Brain microvascular endothelial cell (primary cell): ENCODE measurements around the gene ENDOD1.
"Not testable (repeated sequence)": the region's sequence is repeated elsewhere in the genome, so short reads cannot be mapped to it uniquely, and the experiment has no call there.

ENCODE experiments used
- DNase-seq: peaks from one replicate; pipeline ENCODE4 v3.0.0-alpha.2; 2020
- H3K27ac ChIP-seq: fragments of 250-450 bp; sonication (Bioruptor Pico); 2 replicates; pipeline ENCODE4 v1.5.1; 2020; ENCODE audit warnings: mild to moderate bottlenecking, moderate library complexity
- H3K27me3 ChIP-seq: fragments of 250-450 bp; sonication (Bioruptor Pico); replicated peaks from 2 replicates; pipeline ENCODE4 v1.5.1; 2020; ENCODE audit warnings: mild to moderate bottlenecking
- H3K36me3 ChIP-seq: fragments of 250-450 bp; sonication (Bioruptor Pico); replicated peaks from 2 replicates; pipeline ENCODE4 v1.5.1; 2020; ENCODE audit warnings: mild to moderate bottlenecking
- H3K4me3 ChIP-seq: 2 replicates; pipeline ENCODE4 v1.5.1; 2011; ENCODE audit warnings: low read depth, mild to moderate bottlenecking, control low read depth, low read length, moderate library complexity
- CTCF ChIP-seq: IDR thresholded peaks from 2 replicates; pipeline ENCODE4 v1.5.1; 2011; ENCODE audit warnings: low read depth, mild to moderate bottlenecking, moderate library complexity, low read length, control low read depth, inconsistent platforms; ENCODE audit errors: missing control alignments
- in situ Hi-C: cut with HindIII; loops from 2 replicates; pipeline ENCODE4 v1.10.0; 2017; ENCODE audit warnings: low sequenced_read_pairs, low pct_ligation_motif_present

ENDOD1 gene

GRCh38 chr11:95123556-95123955 is 33.9 kb downstream of the ENDOD1 start:
- no peak overlapping the region for H3K4me3 ChIP-seq
- no peaks in the 10 kb centered on the region for H3K27me3 ChIP-seq
- H3K27ac ChIP-seq: no peak overlapping the region
- no peak for DNase-seq
- in situ Hi-C loops: no loop called here
- peaks cover 6% of the 10 kb centered on the region for H3K36me3 ChIP-seq
- TF ChIP-seq CTCF: no peak

GRCh38 chr11:95128602-95129001 is 39.0 kb downstream of the ENDOD1 start:
- Histone ChIP-seq H3K27me3 (no peaks in the 10 kb centered on the region), H3K27ac (no peak overlapping the region), H3K36me3 (peaks cover 28% of the 10 kb centered on the region), H3K4me3 (no peak overlapping the region)
- DNase-seq: no peak
- TF ChIP-seq CTCF: no peak
- in situ Hi-C loops: no loop called here

GRCh38 chr11:95132956-95133355 is 43.3 kb downstream of the ENDOD1 start:
- H3K36me3 ChIP-seq: peaks cover 31% of the 10 kb centered on the region
- in situ Hi-C loops: no loop called here
- no peak for TF ChIP-seq CTCF
- H3K4me3 ChIP-seq: no peak overlapping the region
- H3K27me3 ChIP-seq: no peaks in the 10 kb centered on the region
- no peak overlapping the region for H3K27ac ChIP-seq
- no peak for DNase-seq

- H3K36me3 ChIP-seq: peaks cover 16% of the 10 kb centered on the region
- peak overlapping the region; percentile 33 for H3K27ac ChIP-seq
- TF ChIP-seq CTCF: no peak
- peak; percentile 63 for DNase-seq
- H3K27me3 ChIP-seq: no peaks in the 10 kb centered on the region
- in situ Hi-C loops: no loop called here
- no peak overlapping the region for H3K4me3 ChIP-seq
Measured at GRCh38 chr11:95134491-95134890, 44.8 kb downstream of the ENDOD1 start.

GRCh38 chr11:95135155-95135554 is 45.5 kb downstream of the ENDOD1 start:
- H3K36me3 ChIP-seq: peaks cover 14% of the 10 kb centered on the region
- in situ Hi-C loops: no loop called here
- no peak overlapping the region for H3K4me3 ChIP-seq
- DNase-seq: no peak
- H3K27me3 ChIP-seq: no peaks in the 10 kb centered on the region
- TF ChIP-seq CTCF: no peak
- H3K27ac ChIP-seq: no peak overlapping the region

- peaks cover 14% of the 10 kb centered on the region for H3K36me3 ChIP-seq
- H3K27me3 ChIP-seq: no peaks in the 10 kb centered on the region
- DNase-seq: no peak
- H3K4me3 ChIP-seq: no peak overlapping the region
- TF ChIP-seq CTCF: no peak
- H3K27ac ChIP-seq: no peak overlapping the region
- in situ Hi-C loops: no loop called here
Measured at GRCh38 chr11:95135880-95136279, 46.2 kb downstream of the ENDOD1 start.

GRCh38 chr11:95136747-95137146 is 47.1 kb downstream of the ENDOD1 start:
- H3K27me3 ChIP-seq, DNase-seq, H3K4me3 ChIP-seq, H3K27ac ChIP-seq, in situ Hi-C loops: not testable (repeated sequence)
- H3K36me3 ChIP-seq: peaks cover 14% of the 10 kb centered on the region
